Stimulated activated naive CD8-positive, alpha-beta T cell treated with anti-CD3 and anti-CD28 coated beads, Interleukin-15, Interleukin-2, amounts not matched to agents 100 ng/mL and 50 ng/mL, for 24 hours (primary cell): Measurements from ENCODE around the gene COA7.

Source experiments
- H3K27ac Mint-ChIP-seq: one replicate; pipeline ENCODE4 v1.8.0; 2021; ENCODE audit warnings: mild to moderate bottlenecking, mixed read lengths
- H3K27me3 Mint-ChIP-seq: one replicate; pipeline ENCODE4 v1.8.0; 2021; ENCODE audit warnings: mixed read lengths
- H3K36me3 Mint-ChIP-seq: one replicate; pipeline ENCODE4 v1.8.0; 2021; ENCODE audit warnings: low read depth, mixed read lengths
- H3K4me1 Mint-ChIP-seq: one replicate; pipeline ENCODE4 v1.8.0; 2021; ENCODE audit warnings: low read depth, mixed read lengths
- H3K4me3 Mint-ChIP-seq: one replicate; pipeline ENCODE4 v1.8.0; 2021; ENCODE audit warnings: mild to moderate bottlenecking, mixed read lengths
- H3K9me3 Mint-ChIP-seq: one replicate; pipeline ENCODE4 v1.8.0; 2021; ENCODE audit warnings: mixed read lengths

Gene COA7

DNA sequence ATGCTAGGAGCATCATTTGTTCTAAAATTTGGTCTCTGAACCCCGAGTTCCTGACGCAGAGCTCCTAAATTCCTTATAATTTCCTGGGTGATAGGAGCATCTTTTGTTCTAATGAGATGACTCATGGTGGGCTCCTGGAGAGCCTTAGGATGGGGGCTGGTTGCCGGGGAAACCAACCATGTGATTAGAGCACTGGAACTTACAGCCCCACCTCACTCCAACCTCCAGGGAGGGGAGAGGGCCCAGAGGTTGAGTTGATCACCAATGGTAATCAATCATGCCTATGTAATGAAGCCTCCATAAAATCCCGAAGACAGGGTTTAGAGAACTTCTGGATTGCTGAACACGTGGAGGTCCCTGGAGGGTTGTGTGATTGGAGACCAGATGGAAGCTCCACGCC, 57.5 kb downstream of the COA7 start:
- peaks cover 54% of the 10 kb centered on the region for H3K4me1 Mint-ChIP-seq
- H3K4me3 Mint-ChIP-seq: no peak overlapping the region
- H3K27me3 Mint-ChIP-seq: no peaks in the 10 kb centered on the region
- no peaks in the 10 kb centered on the region for H3K9me3 Mint-ChIP-seq
- peaks cover 23% of the 10 kb centered on the region for H3K36me3 Mint-ChIP-seq
- H3K27ac Mint-ChIP-seq: peak overlapping the region; percentile 54

DNA sequence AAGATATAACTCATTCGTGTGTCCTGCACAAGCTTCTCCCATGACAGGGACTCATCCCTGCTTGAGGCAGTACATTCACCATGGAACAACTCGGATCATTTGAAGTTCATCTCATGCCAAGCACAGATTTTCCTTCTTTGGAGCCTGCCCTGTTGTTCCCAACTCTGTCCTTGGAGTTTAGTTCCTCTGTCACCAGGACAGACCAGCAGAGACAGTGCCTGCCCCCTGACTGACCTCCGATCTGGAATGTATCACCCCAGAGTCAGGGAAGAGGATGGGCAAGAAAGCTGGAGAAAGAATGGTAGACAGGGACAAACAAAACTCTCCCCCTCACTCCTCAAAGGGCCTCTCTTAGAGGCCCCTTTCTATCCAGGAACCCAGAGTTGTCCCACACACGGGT, 60.2 kb downstream of the COA7 start:
- Mint-ChIP-seq H3K4me3 (peak overlapping the region; percentile 75), H3K4me1 (peaks cover 78% of the 10 kb centered on the region), H3K9me3 (no peaks in the 10 kb centered on the region), H3K36me3 (peaks cover 17% of the 10 kb centered on the region), H3K27me3 (no peaks in the 10 kb centered on the region), H3K27ac (peak overlapping the region; percentile 99)

DNA sequence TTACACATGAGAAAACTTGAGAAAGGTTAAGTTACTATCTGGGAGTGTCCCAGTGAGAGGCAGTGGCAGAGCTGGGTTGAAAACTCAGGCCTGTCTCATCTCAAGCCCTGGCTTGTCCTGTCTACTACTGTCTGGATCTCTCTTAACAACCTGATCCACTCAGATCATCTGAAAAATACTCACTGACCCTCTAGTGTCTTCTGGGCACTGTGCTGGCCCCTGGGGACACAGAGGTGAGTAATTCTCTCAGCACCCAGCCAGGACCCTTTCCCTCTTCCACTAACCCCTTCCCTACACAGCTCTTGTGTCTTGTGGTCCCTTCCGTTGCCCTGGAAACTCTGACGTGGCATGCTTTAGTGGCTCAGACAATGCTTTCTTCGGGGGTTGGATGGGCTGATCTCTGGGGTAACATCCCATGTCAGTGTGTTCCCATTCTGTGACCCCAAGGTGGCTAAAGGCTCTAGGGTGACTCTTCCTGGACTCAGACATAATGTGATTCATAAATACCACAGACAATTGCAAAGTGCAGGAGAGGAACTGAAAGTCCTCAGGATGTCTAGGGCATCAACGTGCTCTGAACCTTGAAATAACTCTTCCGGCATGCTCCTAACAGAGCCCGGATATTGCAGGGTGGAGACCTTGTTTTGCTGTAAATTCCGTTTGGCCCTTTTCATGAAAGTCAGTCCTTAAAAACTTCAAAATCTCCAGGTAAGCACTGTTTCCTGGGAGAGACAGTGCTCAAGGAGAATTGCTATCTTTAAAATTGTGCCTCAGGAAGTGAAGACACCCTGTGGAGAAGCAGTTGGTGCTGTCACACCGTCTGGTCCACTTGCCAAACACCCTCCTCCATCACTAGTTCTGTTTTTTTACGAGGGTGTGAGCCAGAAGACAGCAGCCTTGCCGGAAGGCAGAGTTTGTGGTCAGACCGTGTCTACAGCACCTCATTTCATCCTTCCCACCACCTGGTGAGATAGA, 61.1 kb downstream of the COA7 start:
- Mint-ChIP-seq H3K27ac (peak overlapping the region; percentile 99), H3K4me1 (peaks cover 80% of the 10 kb centered on the region), H3K9me3 (no peaks in the 10 kb centered on the region)

DNA sequence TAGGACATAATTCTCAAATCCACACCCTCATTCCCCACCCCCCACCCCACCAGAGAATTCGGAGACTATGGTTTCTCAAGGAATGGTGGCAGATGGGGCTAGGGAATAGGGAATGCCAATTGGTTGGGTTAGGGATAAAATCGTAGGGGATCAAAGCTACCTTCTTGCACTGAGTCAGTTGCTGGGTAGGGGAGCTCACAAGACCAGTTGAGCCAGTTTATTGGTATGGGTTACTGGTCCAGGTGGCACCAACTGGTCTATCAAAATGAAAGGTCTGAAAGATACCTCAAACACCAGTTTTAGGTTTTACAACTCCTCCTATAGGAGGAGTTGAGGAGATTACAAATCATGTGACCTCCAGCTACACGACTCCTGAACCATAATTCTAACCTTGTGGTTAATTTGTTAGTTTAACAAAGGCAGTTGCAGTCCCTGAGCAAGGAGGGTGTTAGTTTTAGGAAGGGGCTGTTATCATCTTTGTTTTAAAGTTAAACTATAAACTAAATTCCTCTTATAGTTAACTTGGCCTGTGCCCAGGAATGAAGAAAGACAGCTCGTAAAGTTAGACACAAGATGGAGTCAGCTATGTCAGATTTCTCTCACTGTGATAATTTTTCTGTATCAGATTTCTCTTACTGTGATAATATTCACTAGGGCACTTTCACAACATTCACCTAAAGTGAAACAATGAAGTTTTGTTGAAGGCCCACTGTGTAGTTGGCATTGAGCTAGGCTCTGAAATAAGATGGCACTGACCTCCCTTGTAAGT, 62.6 kb downstream of the COA7 start:
- Mint-ChIP-seq H3K36me3 (peaks cover 8% of the 10 kb centered on the region), H3K4me3 (peak overlapping the region; percentile 49), H3K4me1 (peaks cover 80% of the 10 kb centered on the region)

More for the DNA sequence above, 61.1 kb downstream of the COA7 start:
- peaks cover 14% of the 10 kb centered on the region for H3K36me3 Mint-ChIP-seq
- no peaks in the 10 kb centered on the region for H3K27me3 Mint-ChIP-seq
- peak overlapping the region; percentile 75 for H3K4me3 Mint-ChIP-seq

More for the DNA sequence above, 62.6 kb downstream of the COA7 start:
- H3K27me3 Mint-ChIP-seq: no peaks in the 10 kb centered on the region
- peak overlapping the region; percentile 75 for H3K27ac Mint-ChIP-seq
- no peaks in the 10 kb centered on the region for H3K9me3 Mint-ChIP-seq
